K562 (cell line): Measurements from ENCODE around the gene ANKRD24. TPM values are rescaled to one million over a fixed set of nuclear protein-coding genes. Genes with fewer than 3 reads are reported as not detected.

Source experiments
- ARNT ChIP-seq, 2 experiments: fragments of 450-650 bp; IDR thresholded peaks; 2 replicates each; pipeline ENCODE4 v1.6.1; 2016; ENCODE audit warnings: mild to moderate bottlenecking in 1 of 2
- BRCA1 ChIP-seq, 2 experiments: fragments of 450-650 bp in 1 of 2; sonication (generic) in 1 of 2; formaldehyde crosslinking in 1 of 2; IDR thresholded peaks; 2 replicates each; pipeline versions ENCODE4 v1.5.0 to v1.6.1; 2017 to 2020; ENCODE audit warnings: mild to moderate bottlenecking in 1 of 2, missing genetic modification reagents in 1 of 2
- CBX1 ChIP-seq: sonication (generic); IDR thresholded peaks from 2 replicates; pipeline ENCODE4 v1.6.1; 2016; ENCODE audit warnings: antibody characterized with exemption, low read depth, mild to moderate bottlenecking
- CBX2 ChIP-seq: fragments of 200-600 bp; sonication (generic); IDR thresholded peaks from one replicate; pipeline ENCODE4 v1.6.1; 2012; ENCODE audit warnings: mild to moderate bottlenecking, low read length, inconsistent platforms; ENCODE audit not compliant: insufficient read depth, poor library complexity, severe bottlenecking
- CCAR2 ChIP-seq: fragments of 200-400 bp; formaldehyde crosslinking; IDR thresholded peaks from 2 replicates; pipeline ENCODE4 v1.6.1; 2017; ENCODE audit warnings: mild to moderate bottlenecking, low read depth, low read length
- EZH2 ChIP-seq: IDR thresholded peaks from 2 replicates; pipeline ENCODE4 v1.6.1; 2012; ENCODE audit warnings: low read depth, mild to moderate bottlenecking, inconsistent platforms, low read length, borderline replicate concordance
- FOXK2 ChIP-seq, 2 experiments: fragments of 450-650 bp; IDR thresholded peaks in 1 of 2; conservative IDR thresholded peaks in 1 of 2; 2 replicates each; pipeline ENCODE4 v1.6.1; 2016; ENCODE audit warnings: low read depth in 2 of 2, mild to moderate bottlenecking in 1 of 2
- GABPB2 ChIP-seq: fragments of 250-450 bp; sonication (Bioruptor Pico); conservative IDR thresholded peaks from 2 replicates; pipeline ENCODE4 v1.5.1; 2021; ENCODE audit warnings: mild to moderate bottlenecking
- HNRNPUL1 ChIP-seq: fragments of 200-400 bp; formaldehyde crosslinking; IDR thresholded peaks from 2 replicates; pipeline ENCODE4 v1.6.1; 2017; ENCODE audit warnings: low read length
- MCM2 ChIP-seq: fragments of 450-650 bp; IDR thresholded peaks from 2 replicates; pipeline ENCODE4 v1.6.1; 2017; ENCODE audit warnings: low read depth, mild to moderate bottlenecking
- MCM7 ChIP-seq, 2 experiments: fragments of 450-650 bp; IDR thresholded peaks; 2 replicates each; pipeline ENCODE4 v1.6.1; 2016 to 2018
- PHB ChIP-seq: fragments of 250-450 bp; sonication (Bioruptor Pico); IDR thresholded peaks from 2 replicates; pipeline ENCODE4 v1.5.0; 2021
- PHF8 ChIP-seq: fragments of 200-600 bp; sonication (generic); IDR thresholded peaks from 2 replicates; pipeline ENCODE4 v1.6.1; 2012; ENCODE audit warnings: mixed run types, mild to moderate bottlenecking, inconsistent platforms, low read length, moderate library complexity, borderline replicate concordance
- PHTF2 ChIP-seq: fragments of 250-450 bp; sonication (Bioruptor Pico); IDR thresholded peaks from 2 replicates; pipeline ENCODE4 v1.5.0; 2021; ENCODE audit warnings: mild to moderate bottlenecking
- PURB ChIP-seq: sonication (generic); formaldehyde crosslinking; IDR thresholded peaks from 2 replicates; pipeline ENCODE4 v1.9.0; 2021; ENCODE audit warnings: low read depth, mild to moderate bottlenecking, missing genetic modification reagents
- RBFOX2 ChIP-seq: fragments of 200-400 bp; formaldehyde crosslinking; IDR thresholded peaks from 2 replicates; pipeline ENCODE4 v1.6.1; 2017; ENCODE audit warnings: low read depth, mild to moderate bottlenecking, low read length, moderate library complexity
- RBM17 ChIP-seq: fragments of 200-400 bp; formaldehyde crosslinking; IDR thresholded peaks from 2 replicates; pipeline ENCODE4 v1.6.1; 2017; ENCODE audit warnings: low read depth, mild to moderate bottlenecking, low read length, borderline replicate concordance
- SAP30 ChIP-seq: fragments of 200-600 bp; sonication (generic); IDR thresholded peaks from 2 replicates; pipeline ENCODE4 v1.6.1; 2012; ENCODE audit warnings: borderline replicate concordance, low read depth, mild to moderate bottlenecking, moderate library complexity, low read length, control low read depth, inconsistent platforms; ENCODE audit not compliant: insufficient read depth, poor library complexity, severe bottlenecking
- U2AF1 ChIP-seq: fragments of 200-400 bp; formaldehyde crosslinking; optimal IDR thresholded peaks from 2 replicates; pipeline ENCODE3; 2017; ENCODE audit warnings: mild to moderate bottlenecking, low read depth, low read length, moderate library complexity
- ZBTB1 ChIP-seq: sonication (generic); formaldehyde crosslinking; IDR thresholded peaks from 2 replicates; pipeline ENCODE4 v1.8.1; 2023; ENCODE audit warnings: missing genetic modification reagents, low read depth, mild to moderate bottlenecking, borderline replicate concordance
- ZBTB8A ChIP-seq: fragments of 450-650 bp; IDR thresholded peaks from 2 replicates; pipeline ENCODE4 v1.6.1; 2018; ENCODE audit warnings: mild to moderate bottlenecking, moderate library complexity; ENCODE audit not compliant: partially characterized antibody
- ZC3H8 ChIP-seq: fragments of 450-650 bp; IDR thresholded peaks from 2 replicates; pipeline ENCODE4 v1.6.1; 2017
- ZEB2 ChIP-seq: fragments of 450-650 bp; IDR thresholded peaks from 2 replicates; pipeline ENCODE4 v1.6.1; 2016
- ZNF121 ChIP-seq: sonication (generic); formaldehyde crosslinking; conservative IDR thresholded peaks from 2 replicates; pipeline ENCODE4 v1.8.0; 2022; ENCODE audit warnings: missing genetic modification reagents
- ZNF699 ChIP-seq: fragments of 250-450 bp; sonication (Bioruptor Pico); IDR thresholded peaks from 2 replicates; pipeline ENCODE4 v1.8.0; 2021; ENCODE audit warnings: mild to moderate bottlenecking, moderate library complexity; ENCODE audit not compliant: insufficient replicate concordance
- ZNF830 ChIP-seq: fragments of 250-450 bp; sonication (Bioruptor Pico); IDR thresholded peaks from 2 replicates; pipeline ENCODE4 v1.5.0; 2021; ENCODE audit warnings: mild to moderate bottlenecking
- ZZZ3 ChIP-seq: fragments of 450-650 bp; IDR thresholded peaks from 2 replicates; pipeline ENCODE4 v1.6.1; 2016; ENCODE audit warnings: antibody characterized with exemption, mild to moderate bottlenecking, moderate library complexity
- polyA plus RNA-seq, 8 experiments: library from polyadenylated mRNA; depleted of rRNA in 4 of 8; stranded (reverse) in 5 of 8; unstranded in 3 of 8; fragments of >200 nt; fragmentation: Nextera tagmentation in 2 of 8; fragmentation: Illumina TruSeq in 1 of 8; extraction: Ambion mirVana in 2 of 8; extraction: Trizol in 1 of 8; gene quantifications; 2 replicates each; pipeline versions ENCODE4 v1.2.1 to v1.2.3, GENCODE V29; 2011 to 2014; ENCODE audit warnings: inconsistent platforms in 1 of 8, missing spikeins in 1 of 8
- total RNA-seq, 7 experiments: library from RNA; depleted of rRNA in 6 of 7; stranded (reverse); fragments of >200 nt in 6 of 7; fragmentation: Illumina TruSeq in 2 of 7; extraction: Trizol in 2 of 7; gene quantifications; 2 replicates each; pipeline versions ENCODE4 v1.2.1 to v1.2.3, GENCODE V29; 2011 to 2021; ENCODE audit warnings: low replicate concordance in 1 of 7
- TF ChIP-seq, protein P1 (sequence below): sonication (generic); formaldehyde crosslinking; IDR thresholded peaks from 2 replicates; pipeline ENCODE4 v1.9.0; 2022; ENCODE audit warnings: mild to moderate bottlenecking, missing genetic modification reagents
- TF ChIP-seq, protein P2 (sequence below), 3 experiments: IDR thresholded peaks in 2 of 3; conservative IDR thresholded peaks in 1 of 3; 2 replicates each; pipeline ENCODE4 v1.5.1; 2011 to 2012; ENCODE audit warnings: low read length in 3 of 3, mild to moderate bottlenecking in 3 of 3, control low read depth in 2 of 3, improper control_type of control experiment in 1 of 3, inconsistent platforms in 1 of 3, low read depth in 1 of 3, mixed read lengths in 1 of 3, moderate library complexity in 1 of 3; ENCODE audit not compliant: insufficient read depth in 2 of 3

The ANKRD24 gene
- total and polyA plus RNA-seq, 9 of the 15 experiments (the other 6 are each of a cell fraction or from before 2014, with no cell fraction given), result 0.07 to 0.12 (median 0.09) TPM; not detected in 5

DNA sequence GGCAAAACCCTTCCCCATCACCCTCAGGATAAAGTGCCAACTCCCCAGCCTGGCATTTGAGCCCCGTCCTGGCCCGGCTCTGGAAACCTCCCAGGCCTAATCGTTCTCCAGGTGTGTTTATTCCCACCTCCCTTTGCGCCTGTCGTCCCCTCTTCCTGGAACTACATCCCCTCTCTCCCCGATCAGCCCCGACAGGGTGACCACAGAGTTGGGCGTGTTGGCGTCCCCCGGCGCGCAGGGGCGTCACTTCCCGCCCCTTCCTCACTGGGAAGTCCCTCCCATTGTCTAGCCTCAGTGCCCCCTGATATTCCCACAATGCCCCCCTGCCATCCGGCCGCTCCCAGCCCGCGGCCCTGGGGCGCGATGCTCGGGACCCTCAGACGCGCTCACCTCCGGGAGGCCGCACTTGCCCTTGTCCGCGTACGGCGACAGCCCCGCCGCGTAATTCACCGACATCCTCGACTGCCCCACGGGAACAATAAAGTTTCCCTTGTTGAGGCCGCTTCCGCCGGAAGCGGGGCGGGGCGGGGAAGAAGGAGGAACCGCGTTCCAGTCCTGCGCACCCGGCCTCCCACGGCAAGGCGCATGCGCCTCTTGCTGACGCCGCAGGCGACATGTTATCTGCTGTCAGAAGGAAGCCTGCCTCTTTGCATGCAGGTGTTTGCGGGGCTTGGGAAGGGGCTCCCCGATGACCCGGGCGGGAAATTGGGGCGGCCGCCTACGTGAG is at the start of gene ANKRD24, which contains the start of gene SIRT6 (continued):
- no peak for TF ChIP-seq MCM2
- no peak for TF ChIP-seq PURB
- no peak for TF ChIP-seq PHB (CRISPR knock-in tag)
- TF ChIP-seq, protein P1, sequence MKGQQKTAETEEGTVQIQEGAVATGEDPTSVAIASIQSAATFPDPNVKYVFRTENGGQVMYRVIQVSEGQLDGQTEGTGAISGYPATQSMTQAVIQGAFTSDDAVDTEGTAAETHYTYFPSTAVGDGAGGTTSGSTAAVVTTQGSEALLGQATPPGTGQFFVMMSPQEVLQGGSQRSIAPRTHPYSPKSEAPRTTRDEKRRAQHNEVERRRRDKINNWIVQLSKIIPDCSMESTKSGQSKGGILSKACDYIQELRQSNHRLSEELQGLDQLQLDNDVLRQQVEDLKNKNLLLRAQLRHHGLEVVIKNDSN (CRISPR knock-in tag), result no peak
- TF ChIP-seq SAP30, result no peak
- TF ChIP-seq ZNF121 (CRISPR knock-in tag), result no peak
- no peak for TF ChIP-seq EZH2
- no peak for TF ChIP-seq GABPB2 (CRISPR knock-in tag)
- no peak for TF ChIP-seq ZZZ3
- TF ChIP-seq ZC3H8, result no peak
- TF ChIP-seq CBX2, result no peak
- TF ChIP-seq, protein P2, sequence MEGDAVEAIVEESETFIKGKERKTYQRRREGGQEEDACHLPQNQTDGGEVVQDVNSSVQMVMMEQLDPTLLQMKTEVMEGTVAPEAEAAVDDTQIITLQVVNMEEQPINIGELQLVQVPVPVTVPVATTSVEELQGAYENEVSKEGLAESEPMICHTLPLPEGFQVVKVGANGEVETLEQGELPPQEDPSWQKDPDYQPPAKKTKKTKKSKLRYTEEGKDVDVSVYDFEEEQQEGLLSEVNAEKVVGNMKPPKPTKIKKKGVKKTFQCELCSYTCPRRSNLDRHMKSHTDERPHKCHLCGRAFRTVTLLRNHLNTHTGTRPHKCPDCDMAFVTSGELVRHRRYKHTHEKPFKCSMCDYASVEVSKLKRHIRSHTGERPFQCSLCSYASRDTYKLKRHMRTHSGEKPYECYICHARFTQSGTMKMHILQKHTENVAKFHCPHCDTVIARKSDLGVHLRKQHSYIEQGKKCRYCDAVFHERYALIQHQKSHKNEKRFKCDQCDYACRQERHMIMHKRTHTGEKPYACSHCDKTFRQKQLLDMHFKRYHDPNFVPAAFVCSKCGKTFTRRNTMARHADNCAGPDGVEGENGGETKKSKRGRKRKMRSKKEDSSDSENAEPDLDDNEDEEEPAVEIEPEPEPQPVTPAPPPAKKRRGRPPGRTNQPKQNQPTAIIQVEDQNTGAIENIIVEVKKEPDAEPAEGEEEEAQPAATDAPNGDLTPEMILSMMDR (IDR thresholded peaks at IDR 0.05 in 2 of 3, conservative IDR thresholded peaks at IDR 0.05 in 1 of 3; ENCODE audit: insufficient read depth in 2 of 3, low read depth in 1 of 3, low read length in 3 of 3), result no peak
- TF ChIP-seq ZBTB1 (CRISPR knock-in tag), result no peak
- no peak for TF ChIP-seq RBM17
- TF ChIP-seq MCM7 (IDR thresholded peaks at IDR 0.05), result no peak
- TF ChIP-seq FOXK2 (conservative IDR thresholded peaks at IDR 0.05 in 1 of 2, IDR thresholded peaks at IDR 0.05 in 1 of 2; ENCODE audit: low read depth in 2 of 2), result peak; percentile 54 to 57; a peak in 3 of 4 replicates
- TF ChIP-seq PHTF2 (CRISPR knock-in tag), result no peak
- no peak for TF ChIP-seq ZNF699 (CRISPR knock-in tag)
- TF ChIP-seq ZEB2, result no peak
- no peak for TF ChIP-seq ARNT (IDR thresholded peaks at IDR 0.05)
- no peak for TF ChIP-seq ZNF830
- TF ChIP-seq HNRNPUL1, result no peak
- TF ChIP-seq BRCA1 (IDR thresholded peaks at IDR 0.05), result no peak
- no peak for TF ChIP-seq BRCA1 (CRISPR knock-in tag; IDR thresholded peaks at IDR 0.05)
- no peak for TF ChIP-seq U2AF1
- no peak for TF ChIP-seq CCAR2
- TF ChIP-seq PHF8, result peak; percentile 70; the same call in 1 of the 2 replicates
- TF ChIP-seq CBX1, result 0 out of 2 replicates have a peak, but pooled peaks have one; percentile 44
- no peak for TF ChIP-seq ZBTB8A
- peak; percentile 92 for TF ChIP-seq RBFOX2
